IPS-15b (cell line): ENCODE results near the gene ASPM.

Experiments used
- H3K27me3 ChIP-seq: one replicate; pipeline ENCODE4 v1.6.1; 2013; ENCODE audit warnings: low read length; ENCODE audit not compliant: control insufficient read depth, insufficient read depth
- H3K36me3 ChIP-seq: one replicate; pipeline ENCODE4 v1.6.1; 2013; ENCODE audit warnings: low read length; ENCODE audit not compliant: control insufficient read depth, insufficient read depth
- H3K4me1 ChIP-seq: one replicate; pipeline ENCODE4 v1.6.1; 2013; ENCODE audit warnings: mild to moderate bottlenecking, low read length; ENCODE audit not compliant: control insufficient read depth, insufficient read depth
- H3K4me3 ChIP-seq: one replicate; pipeline ENCODE4 v1.5.1; 2013; ENCODE audit warnings: low read depth, low read length
- H3K9ac ChIP-seq: one replicate; pipeline ENCODE4 v1.6.1; 2013; ENCODE audit warnings: low read depth, mild to moderate bottlenecking, low read length
- H3K9me3 ChIP-seq: one replicate; pipeline ENCODE4 v1.6.1; 2013; ENCODE audit warnings: mild to moderate bottlenecking, low read length; ENCODE audit not compliant: control insufficient read depth, insufficient read depth

ASPM gene

DNA sequence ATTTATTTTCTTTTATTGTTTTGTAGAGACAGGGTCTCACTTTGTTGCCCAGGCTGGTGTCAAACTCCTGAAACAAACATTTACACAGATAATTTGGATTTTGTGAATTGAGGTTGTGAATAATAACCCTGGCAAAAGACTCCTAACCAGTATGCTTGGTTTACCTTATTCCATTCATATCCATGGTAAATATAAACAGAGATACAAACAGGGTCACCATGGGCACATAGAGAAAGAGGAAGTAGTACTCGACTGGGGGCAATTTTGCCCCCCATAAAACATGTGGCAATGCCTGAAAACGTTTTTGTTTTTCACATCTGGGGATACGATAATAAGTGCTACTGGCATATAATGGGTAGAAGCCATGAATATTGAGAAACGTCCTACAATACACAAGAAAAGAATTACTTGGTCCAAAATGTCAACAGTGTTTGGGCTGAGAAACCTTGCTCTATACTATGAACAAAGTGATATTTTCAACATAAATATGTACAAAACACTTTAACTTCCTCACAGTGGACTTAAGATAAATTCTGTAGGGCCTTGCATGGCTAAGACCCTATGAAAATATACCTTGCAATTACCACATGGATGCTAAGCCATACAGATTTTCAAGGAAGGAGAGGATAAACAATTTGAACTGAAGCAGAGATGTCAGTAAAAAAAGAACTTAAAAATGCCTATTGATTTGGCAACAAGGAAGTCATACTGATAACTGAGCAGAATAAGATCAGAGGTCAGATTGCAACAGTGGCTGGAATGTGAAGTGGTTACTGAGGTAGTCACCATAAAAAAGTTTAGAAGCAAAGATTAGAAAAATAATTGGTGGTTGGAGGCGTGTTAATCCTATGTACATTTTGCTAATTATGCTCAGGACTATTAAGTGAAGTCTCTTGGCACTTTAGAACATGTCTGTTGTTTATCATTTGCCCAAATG, 27.4 kb upstream of the ASPM start:
- Histone ChIP-seq H3K36me3 (no peaks in the 10 kb centered on the region), H3K9me3 (no peaks in the 10 kb centered on the region), H3K4me1 (no peaks in the 10 kb centered on the region)

DNA sequence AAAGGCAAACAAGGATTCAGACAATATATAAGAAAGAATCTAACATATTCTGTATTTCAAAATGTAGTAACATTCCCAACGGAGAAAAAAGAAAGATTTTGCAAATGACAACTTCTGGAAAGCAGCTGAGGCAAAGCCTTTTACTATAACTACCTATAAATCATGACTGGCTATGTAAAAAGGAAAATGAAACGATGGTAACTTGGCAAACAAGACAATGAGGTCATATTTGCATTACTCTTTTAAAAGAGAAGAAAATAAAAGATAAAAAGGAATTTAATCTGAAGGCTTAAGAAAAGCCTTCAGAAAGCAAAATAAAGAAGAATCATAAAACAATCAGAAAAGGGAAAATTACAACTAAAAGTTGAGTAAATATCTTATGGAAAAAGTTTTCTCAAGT, 25.1 kb upstream of the ASPM start:
- Histone ChIP-seq H3K4me1 (no peaks in the 10 kb centered on the region), H3K4me3 (no peak overlapping the region), H3K36me3 (no peaks in the 10 kb centered on the region), H3K27me3 (no peaks in the 10 kb centered on the region), H3K9ac (no peak overlapping the region), H3K9me3 (no peaks in the 10 kb centered on the region)

More for the DNA sequence above, 27.4 kb upstream of the ASPM start:
- no peak overlapping the region for H3K4me3 ChIP-seq
- no peak overlapping the region for H3K9ac ChIP-seq
- no peaks in the 10 kb centered on the region for H3K27me3 ChIP-seq

DNA sequence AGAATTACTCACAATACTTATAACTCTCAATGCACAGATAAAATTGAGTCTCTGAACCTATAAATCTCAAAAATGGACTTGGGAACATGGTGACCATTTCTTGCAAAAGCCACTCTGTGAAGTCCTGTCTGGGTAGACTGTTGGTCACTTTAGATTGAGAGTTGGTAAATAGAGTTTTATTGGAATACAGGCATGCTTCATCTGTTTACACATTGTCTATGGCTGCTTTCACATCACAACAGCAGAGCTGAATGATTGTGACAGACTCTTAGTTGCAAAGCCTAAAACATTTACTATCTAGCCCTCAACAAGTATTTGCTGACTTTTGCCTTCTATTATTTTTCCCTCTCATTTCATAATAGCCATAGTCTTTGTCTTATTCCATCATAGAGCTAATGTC, 24.1 kb upstream of the ASPM start:
- no peak overlapping the region for H3K9ac ChIP-seq
- no peaks in the 10 kb centered on the region for H3K4me1 ChIP-seq
- H3K36me3 ChIP-seq = no peaks in the 10 kb centered on the region
- no peaks in the 10 kb centered on the region for H3K9me3 ChIP-seq
- no peaks in the 10 kb centered on the region for H3K27me3 ChIP-seq
- H3K4me3 ChIP-seq = no peak overlapping the region

DNA sequence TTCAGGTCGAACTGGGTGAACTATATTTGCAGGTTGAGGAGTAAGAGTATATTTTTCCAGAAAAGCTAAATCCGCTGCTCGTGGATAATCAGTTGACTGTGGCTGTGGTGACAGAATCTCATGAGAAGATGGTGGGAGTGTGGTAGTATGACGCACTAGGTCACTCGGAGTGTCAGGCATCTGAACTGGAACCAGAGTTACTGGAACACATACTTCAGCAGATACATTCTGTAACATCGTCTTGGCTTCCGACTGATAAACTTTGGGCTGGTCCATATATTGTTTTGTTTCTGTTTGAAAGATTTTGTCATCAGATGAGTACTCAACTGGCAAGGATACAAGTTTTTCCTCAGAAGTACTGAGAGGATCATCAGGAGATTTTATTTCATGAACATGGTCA, 13.0 kb upstream of the ASPM start:
- no peaks in the 10 kb centered on the region for H3K27me3 ChIP-seq
- no peak overlapping the region for H3K4me3 ChIP-seq
- H3K4me1 ChIP-seq = no peaks in the 10 kb centered on the region
- H3K9me3 ChIP-seq = no peaks in the 10 kb centered on the region
- peaks cover 5% of the 10 kb centered on the region for H3K36me3 ChIP-seq
- no peak overlapping the region for H3K9ac ChIP-seq

- H3K9me3 ChIP-seq = no peaks in the 10 kb centered on the region
- H3K36me3 ChIP-seq = peaks cover 5% of the 10 kb centered on the region
- H3K4me3 ChIP-seq = no peak overlapping the region
- no peaks in the 10 kb centered on the region for H3K27me3 ChIP-seq
- no peak overlapping the region for H3K9ac ChIP-seq
- H3K4me1 ChIP-seq = no peaks in the 10 kb centered on the region
These were observed 10.2 kb upstream of the ASPM start for GRCh38 chr1:197156692-197157091.

DNA sequence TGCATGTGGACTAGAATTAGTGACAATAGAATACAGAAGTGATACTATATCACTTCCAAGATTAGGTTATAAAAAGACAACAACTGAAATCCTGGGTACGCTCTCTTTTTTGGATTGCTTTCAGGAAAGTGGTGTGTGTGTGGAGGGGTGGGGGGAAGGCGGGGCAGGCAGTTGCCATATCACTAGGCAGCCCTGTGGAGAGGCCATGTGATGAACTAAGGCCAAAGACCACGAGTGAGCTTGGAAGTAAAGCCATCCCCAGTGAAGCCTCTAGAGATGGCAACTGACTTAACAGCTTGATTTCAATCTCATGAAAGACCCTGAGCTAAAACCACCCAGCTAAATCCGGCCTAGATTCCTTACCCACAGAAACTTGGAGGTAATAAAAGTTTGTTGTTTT, 6.2 kb upstream of the ASPM start:
- no peak overlapping the region for H3K4me3 ChIP-seq
- H3K9ac ChIP-seq = no peak overlapping the region
- H3K36me3 ChIP-seq = no peaks in the 10 kb centered on the region
- no peaks in the 10 kb centered on the region for H3K9me3 ChIP-seq
- no peaks in the 10 kb centered on the region for H3K4me1 ChIP-seq
- no peaks in the 10 kb centered on the region for H3K27me3 ChIP-seq

DNA sequence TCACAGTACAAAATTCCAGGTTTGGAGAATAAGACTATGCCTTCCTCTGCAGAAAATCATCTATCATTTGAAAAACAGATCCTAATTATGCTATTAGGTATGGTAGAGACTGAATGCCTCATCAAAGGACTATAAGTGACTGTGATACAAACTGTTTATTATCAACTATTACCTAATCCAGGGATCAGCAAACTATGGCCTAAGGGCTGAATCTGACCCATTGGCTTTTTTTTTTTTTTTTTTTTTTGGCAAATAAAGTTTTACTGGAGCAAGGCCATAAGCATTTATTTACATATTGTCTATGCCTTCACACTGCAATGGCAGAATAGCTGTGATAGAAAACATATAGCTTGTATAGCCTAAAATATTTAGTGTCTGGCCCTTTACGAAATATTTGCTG, 4.7 kb upstream of the ASPM start:
- no peaks in the 10 kb centered on the region for H3K36me3 ChIP-seq
- no peak overlapping the region for H3K4me3 ChIP-seq
- H3K4me1 ChIP-seq = no peaks in the 10 kb centered on the region
- no peak overlapping the region for H3K9ac ChIP-seq
- H3K9me3 ChIP-seq = no peaks in the 10 kb centered on the region
- H3K27me3 ChIP-seq = no peaks in the 10 kb centered on the region

DNA sequence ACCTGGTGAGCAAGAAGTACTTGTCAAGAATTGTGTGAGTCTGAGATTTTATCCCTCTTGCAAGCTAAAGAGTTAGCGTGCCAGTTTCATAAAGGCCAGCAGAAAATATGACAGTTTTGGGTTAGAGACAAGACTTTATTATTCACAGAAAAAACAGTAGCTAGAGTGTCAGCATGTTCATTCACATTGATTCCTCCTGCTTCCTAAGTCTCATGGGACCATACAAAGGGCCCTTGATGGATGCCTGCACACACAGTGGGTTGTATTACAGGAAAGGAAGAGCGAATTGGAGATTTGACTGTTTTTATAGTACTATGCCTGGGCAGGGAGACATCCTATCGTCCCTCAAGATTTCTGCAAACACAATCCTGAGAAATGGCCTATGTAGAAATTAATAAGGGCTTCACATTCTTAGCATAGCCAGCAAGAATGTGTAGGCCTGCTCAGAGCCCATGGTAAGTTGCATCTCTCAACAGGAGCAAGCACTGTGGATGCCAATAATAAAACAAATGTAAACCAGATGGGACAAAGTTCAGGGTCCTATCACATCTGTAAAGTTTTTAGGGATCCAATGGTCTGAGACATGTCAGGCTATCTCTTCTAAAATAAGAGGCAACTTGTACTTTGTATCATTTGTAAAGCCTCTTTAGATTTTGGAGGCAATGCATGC, 4.0 kb upstream of the ASPM start:
- Histone ChIP-seq H3K4me3 (no peak overlapping the region), H3K9ac (no peak overlapping the region), H3K9me3 (no peaks in the 10 kb centered on the region)

GRCh38 chr1:197149340-197149739, 2.9 kb upstream of the ASPM start:
- Histone ChIP-seq H3K9ac (no peak overlapping the region), H3K4me1 (no peaks in the 10 kb centered on the region), H3K4me3 (no peak overlapping the region), H3K9me3 (no peaks in the 10 kb centered on the region), H3K27me3 (no peaks in the 10 kb centered on the region), H3K36me3 (no peaks in the 10 kb centered on the region)

More for the DNA sequence above, 4.0 kb upstream of the ASPM start:
- Histone ChIP-seq H3K27me3 (no peaks in the 10 kb centered on the region), H3K4me1 (no peaks in the 10 kb centered on the region), H3K36me3 (no peaks in the 10 kb centered on the region)

- peaks cover 3% of the 10 kb centered on the region for H3K4me1 ChIP-seq
- H3K36me3 ChIP-seq = no peaks in the 10 kb centered on the region
- H3K9ac ChIP-seq = peak overlapping the region; percentile 95
- peak overlapping the region; percentile 88 for H3K4me3 ChIP-seq
- no peaks in the 10 kb centered on the region for H3K27me3 ChIP-seq
- no peaks in the 10 kb centered on the region for H3K9me3 ChIP-seq
These were observed 934 bp downstream of the ASPM start for GRCh38 chr1:197145446-197146024.

DNA sequence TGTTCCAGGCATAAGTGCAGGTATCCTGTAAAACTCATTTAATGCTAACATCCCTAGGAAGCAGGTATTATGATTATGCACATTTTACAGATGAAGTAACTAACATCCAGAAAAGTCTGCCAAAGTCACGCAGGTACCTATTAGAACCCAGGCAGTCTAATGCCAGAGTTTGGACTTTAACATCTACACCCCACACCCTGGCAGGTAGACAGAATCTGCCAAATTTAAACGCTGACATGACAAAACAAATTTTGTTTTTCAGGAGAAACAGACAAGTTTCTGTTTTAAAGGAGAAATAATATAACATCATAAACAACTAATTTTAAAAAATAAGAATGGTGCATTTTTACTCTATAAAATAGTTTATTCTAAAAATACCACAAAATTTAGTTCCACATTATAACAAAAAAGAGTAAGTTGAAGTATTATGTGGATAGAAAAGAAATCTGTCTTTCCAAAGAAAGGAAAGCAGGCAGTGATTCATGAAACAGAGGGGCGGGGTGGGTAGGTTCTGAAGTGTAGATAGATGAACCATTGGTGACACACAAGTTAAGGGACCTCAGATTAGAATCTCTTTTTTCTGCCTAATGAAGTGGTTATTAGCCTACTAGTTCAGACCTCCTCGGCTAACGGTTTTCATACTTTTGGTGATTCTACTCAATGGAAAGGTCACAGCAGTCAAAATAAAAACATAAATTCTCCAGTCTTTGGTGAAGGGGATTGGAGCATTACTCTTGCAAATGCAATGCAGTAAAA, 1.7 kb downstream of the ASPM start:
- H3K9me3 ChIP-seq = no peaks in the 10 kb centered on the region
- H3K27me3 ChIP-seq = no peaks in the 10 kb centered on the region
- H3K36me3 ChIP-seq = no peaks in the 10 kb centered on the region
- H3K9ac ChIP-seq = no peak overlapping the region
- peaks cover 3% of the 10 kb centered on the region for H3K4me1 ChIP-seq
- peak overlapping the region; percentile 88 for H3K4me3 ChIP-seq
